Lower lobe of right lung (tissue), 2 donors: ENCODE measurements around the gene PCDH9. TPM values are rescaled to one million over a fixed set of nuclear protein-coding genes. Genes with fewer than 3 reads are reported as not detected.
A peak's percentile ranks its signal among the peaks of the same experiment; 100 is the strongest.

Experiments
- ATAC-seq, 2 donors: fragments of 200-7000 bp; cut with Tn5 transposase; one replicate each; pipeline ENCODE4 v1.9.1; 2020 to 2022; ENCODE audit warnings: mild to moderate bottlenecking in 2 of 2, moderate library complexity in 2 of 2
- DNase-seq: peaks from one replicate; pipeline ENCODE4 v3.0.0-alpha.2; 2020
- H3K27ac ChIP-seq: fragments of 200-600 bp; one replicate; pipeline ENCODE4 v1.8.0; 2022
- H3K27me3 ChIP-seq: fragments of 200-600 bp; one replicate; pipeline ENCODE4 v1.8.0; 2022; ENCODE audit warnings: low read depth
- H3K36me3 ChIP-seq: fragments of 200-600 bp; one replicate; pipeline ENCODE4 v1.8.0; 2022; ENCODE audit warnings: mild to moderate bottlenecking
- H3K4me1 ChIP-seq: fragments of 200-600 bp; one replicate; pipeline ENCODE4 v1.8.0; 2022
- H3K4me3 ChIP-seq: fragments of 200-600 bp; one replicate; pipeline ENCODE4 v1.8.0; 2022; ENCODE audit warnings: mild to moderate bottlenecking
- H3K9me3 ChIP-seq: fragments of 200-600 bp; one replicate; pipeline ENCODE4 v1.8.0; 2022
- intact Hi-C: fragments of 100-400 bp; cut with DNase I; formaldehyde crosslinking; loops from one replicate; pipeline ENCODE4 v1.11.0; 2022
- total RNA-seq: library from RNA; stranded (reverse); fragmentation: NEBNext Ultra II Directional; extraction: Animal tissue kit (Norgen Biotek cat#: 25700); gene quantifications from one replicate; pipeline ENCODE4 v1.2.1, GENCODE V29; 2021
- TF ChIP-seq, protein P1 (sequence below): fragments of 200-600 bp; IDR thresholded peaks from one replicate; pipeline ENCODE4 v1.8.0; 2022; ENCODE audit warnings: antibody characterized with exemption, mild to moderate bottlenecking
- donor health status: DM: no; HTN: yes; CAD: no; lungs with severe emphysema.

Gene PCDH9
- total RNA-seq, 1 donor from 2014 or later: 8.9 TPM

DNA sequence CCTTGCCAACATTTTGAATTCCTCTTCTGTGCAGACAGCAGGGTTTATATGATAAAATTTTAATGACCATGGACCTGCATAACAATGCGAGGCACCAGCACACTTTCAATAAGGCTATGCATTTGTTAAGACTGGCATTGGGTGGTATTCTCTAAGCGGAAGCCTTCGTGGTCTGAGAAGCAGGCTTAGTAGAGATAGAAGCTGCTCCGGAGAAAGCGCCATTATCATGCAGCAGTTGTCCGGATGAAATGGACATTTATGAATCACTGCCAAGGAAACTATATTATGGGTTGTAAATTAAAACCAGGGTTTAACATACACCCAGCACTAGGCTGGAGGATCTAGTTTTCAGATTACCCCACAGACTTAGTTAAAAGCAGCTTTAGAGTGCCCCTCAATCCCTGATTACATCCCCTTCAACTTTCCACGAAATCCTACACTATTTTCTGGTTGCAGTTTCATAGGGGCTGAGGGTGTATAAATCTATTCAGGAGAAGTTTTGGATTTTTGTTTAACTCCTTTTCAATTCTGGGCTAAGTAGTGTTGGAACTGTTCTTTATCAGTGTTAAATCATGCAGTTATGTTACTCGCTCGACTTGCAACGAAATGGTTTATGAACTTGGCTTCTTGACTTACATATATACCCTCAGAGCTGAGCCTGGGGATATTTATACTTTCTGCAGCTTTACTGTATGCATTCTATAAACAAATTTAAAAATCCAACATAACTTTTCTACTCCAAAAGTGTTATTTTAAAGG lies 193.3 kb downstream of the PCDH9 start:
- TF ChIP-seq, protein P1, sequence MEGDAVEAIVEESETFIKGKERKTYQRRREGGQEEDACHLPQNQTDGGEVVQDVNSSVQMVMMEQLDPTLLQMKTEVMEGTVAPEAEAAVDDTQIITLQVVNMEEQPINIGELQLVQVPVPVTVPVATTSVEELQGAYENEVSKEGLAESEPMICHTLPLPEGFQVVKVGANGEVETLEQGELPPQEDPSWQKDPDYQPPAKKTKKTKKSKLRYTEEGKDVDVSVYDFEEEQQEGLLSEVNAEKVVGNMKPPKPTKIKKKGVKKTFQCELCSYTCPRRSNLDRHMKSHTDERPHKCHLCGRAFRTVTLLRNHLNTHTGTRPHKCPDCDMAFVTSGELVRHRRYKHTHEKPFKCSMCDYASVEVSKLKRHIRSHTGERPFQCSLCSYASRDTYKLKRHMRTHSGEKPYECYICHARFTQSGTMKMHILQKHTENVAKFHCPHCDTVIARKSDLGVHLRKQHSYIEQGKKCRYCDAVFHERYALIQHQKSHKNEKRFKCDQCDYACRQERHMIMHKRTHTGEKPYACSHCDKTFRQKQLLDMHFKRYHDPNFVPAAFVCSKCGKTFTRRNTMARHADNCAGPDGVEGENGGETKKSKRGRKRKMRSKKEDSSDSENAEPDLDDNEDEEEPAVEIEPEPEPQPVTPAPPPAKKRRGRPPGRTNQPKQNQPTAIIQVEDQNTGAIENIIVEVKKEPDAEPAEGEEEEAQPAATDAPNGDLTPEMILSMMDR: no peak
- DNase-seq: no peak
- H3K27me3 ChIP-seq: no peaks in the 10 kb centered on the region
- intact Hi-C loops: no loop called here
- no peak overlapping the region for H3K4me3 ChIP-seq
- no peaks in the 10 kb centered on the region for H3K4me1 ChIP-seq
- H3K9me3 ChIP-seq: no peaks in the 10 kb centered on the region
- H3K27ac ChIP-seq: no peak overlapping the region
- no peaks in the 10 kb centered on the region for H3K36me3 ChIP-seq
- no peak for ATAC-seq

DNA sequence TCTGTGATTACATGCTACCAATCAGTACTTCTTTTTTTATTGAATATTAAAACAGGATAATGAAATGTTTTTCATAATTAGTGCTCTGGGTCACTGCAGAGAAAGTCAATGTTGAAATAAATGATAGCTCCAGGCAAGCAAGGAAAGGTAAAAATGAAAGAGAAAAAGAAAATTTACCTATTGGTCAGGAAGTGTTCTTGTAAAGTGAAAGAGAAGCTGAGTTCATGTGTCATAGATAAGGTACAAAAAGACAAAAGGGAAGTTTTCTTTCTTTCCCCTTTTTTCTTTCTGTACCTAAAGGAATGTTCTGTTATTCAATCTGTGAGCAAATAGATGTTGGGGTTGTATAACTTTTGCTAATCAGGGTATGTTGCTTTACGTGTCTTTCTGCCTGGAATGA lies 197.0 kb downstream of the PCDH9 start:
- Histone ChIP-seq H3K27ac (no peak overlapping the region), H3K4me1 (no peaks in the 10 kb centered on the region), H3K4me3 (no peak overlapping the region), H3K27me3 (no peaks in the 10 kb centered on the region), H3K9me3 (no peaks in the 10 kb centered on the region), H3K36me3 (no peaks in the 10 kb centered on the region)
- DNase-seq (no peak), ATAC-seq (no peak)
- TF ChIP-seq, protein P1: no peak
- intact Hi-C loops: no loop called here

DNA sequence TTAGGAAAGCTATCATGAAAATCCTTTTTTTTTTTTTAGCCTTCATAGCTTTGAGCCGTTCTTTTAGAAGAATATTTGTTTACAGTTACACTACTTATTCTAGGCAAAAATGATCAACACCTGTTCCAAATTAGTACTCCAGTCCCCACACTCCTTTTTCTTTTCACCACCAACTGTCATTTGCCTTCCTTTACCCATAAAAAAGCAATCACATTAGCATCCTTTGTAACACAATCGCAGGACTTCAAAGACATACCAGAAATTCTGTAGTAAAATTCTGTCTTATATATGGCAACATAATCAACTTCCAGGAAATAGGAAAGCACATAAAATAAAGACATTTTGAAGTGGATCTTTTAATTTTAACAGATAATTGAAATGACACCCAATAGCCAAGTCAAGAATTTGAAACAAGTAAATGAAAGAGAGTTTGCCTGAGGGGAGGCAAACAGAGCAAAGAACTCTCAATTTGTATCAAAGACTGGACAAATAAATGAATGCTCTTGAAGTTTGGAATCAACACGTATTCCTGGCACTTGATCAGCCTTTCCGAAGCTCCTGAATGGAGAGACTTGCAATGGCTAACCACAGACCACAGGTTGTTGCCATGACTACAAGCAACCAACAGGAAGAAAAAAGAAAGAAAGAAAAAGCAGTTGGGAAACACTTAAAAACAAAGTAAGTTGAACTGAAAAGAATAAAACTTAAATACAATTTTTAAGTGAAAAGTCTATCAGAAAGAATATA lies 206.8 kb downstream of the PCDH9 start:
- Histone ChIP-seq H3K27me3 (no peaks in the 10 kb centered on the region), H3K27ac (no peak overlapping the region), H3K4me3 (no peak overlapping the region), H3K9me3 (no peaks in the 10 kb centered on the region), H3K36me3 (no peaks in the 10 kb centered on the region), H3K4me1 (no peaks in the 10 kb centered on the region)
- peak; percentile 65 to 73 for ATAC-seq
- DNase-seq: no peak
- intact Hi-C loops: no loop called here
- TF ChIP-seq, protein P1: no peak

DNA sequence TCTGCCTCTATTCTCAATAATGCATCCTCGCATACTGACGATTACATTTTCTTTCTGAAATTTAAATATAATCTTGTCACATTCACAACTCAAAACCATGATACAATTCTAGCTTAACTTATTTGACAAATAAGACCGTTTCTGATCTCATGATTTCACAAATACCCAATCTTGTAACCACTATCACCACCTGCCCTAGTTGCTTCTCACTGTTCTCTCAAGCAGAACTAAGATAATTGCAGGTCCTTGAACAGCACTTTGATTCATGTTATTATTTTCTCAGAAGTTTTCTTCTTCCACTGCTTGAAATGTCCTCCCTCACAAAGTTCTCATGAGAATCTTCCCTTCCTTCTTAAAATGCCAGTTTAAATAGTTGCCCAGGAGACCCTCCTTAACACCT lies 211.4 kb downstream of the PCDH9 start:
- Histone ChIP-seq H3K9me3 (no peaks in the 10 kb centered on the region), H3K4me1 (no peaks in the 10 kb centered on the region), H3K36me3 (no peaks in the 10 kb centered on the region), H3K27me3 (no peaks in the 10 kb centered on the region), H3K4me3 (no peak overlapping the region), H3K27ac (no peak overlapping the region)
- DNase-seq (no peak), ATAC-seq (no peak)
- TF ChIP-seq, protein P1: no peak
- intact Hi-C loops: no loop called here

DNA sequence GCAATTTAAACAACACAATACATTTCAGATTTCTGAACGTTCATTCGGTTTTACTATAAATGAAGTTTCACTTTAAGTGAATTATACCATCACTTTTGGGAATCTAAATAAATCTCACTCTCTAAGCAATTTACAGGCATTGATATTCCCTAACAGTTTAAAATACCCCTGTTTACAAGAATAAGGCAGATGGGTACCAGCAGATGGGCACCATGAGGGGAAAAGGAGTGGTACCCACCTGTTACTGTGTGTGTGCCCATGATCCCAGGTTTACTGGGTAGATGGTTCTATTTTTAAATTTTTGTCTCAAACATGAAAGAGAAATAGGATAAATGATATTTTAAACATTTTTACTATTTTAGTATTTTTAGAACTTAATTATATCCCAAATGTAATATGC lies 212.9 kb downstream of the PCDH9 start:
- TF ChIP-seq, protein P1: no peak
- ATAC-seq (no peak), DNase-seq (no peak)
- H3K4me1 ChIP-seq: no peaks in the 10 kb centered on the region
- no peaks in the 10 kb centered on the region for H3K27me3 ChIP-seq
- H3K4me3 ChIP-seq: no peak overlapping the region
- no peak overlapping the region for H3K27ac ChIP-seq
- H3K9me3 ChIP-seq: no peaks in the 10 kb centered on the region
- no peaks in the 10 kb centered on the region for H3K36me3 ChIP-seq
- intact Hi-C loops: no loop called here
